Aorta (tissue), 5 donors: ENCODE data around the gene ACSF3. TPM values are rescaled to one million over a fixed set of nuclear protein-coding genes. Genes with fewer than 3 reads are reported as not detected.

ENCODE experiments used
- ATAC-seq: fragments of 200-7000 bp; cut with Tn5 transposase; one replicate; pipeline ENCODE4 v1.9.1; 2022; ENCODE audit warnings: moderate library complexity; ENCODE audit not compliant: low FRiP score
- DNase-seq, 2 donors: peaks; one replicate each; pipeline ENCODE4 v3.0.0-alpha.2; 2020
- H3K27ac ChIP-seq, 2 donors: one replicate each; pipeline ENCODE4 v1.5.1; 2013; ENCODE audit warnings: low read length in 2 of 2, mild to moderate bottlenecking in 2 of 2, moderate library complexity in 2 of 2, control low read depth in 1 of 2, inconsistent platforms in 1 of 2, low read depth in 1 of 2
- H3K27me3 ChIP-seq, 2 donors: one replicate each; pipeline ENCODE4 v1.6.1; 2013; ENCODE audit warnings: control low read depth in 1 of 2, low read length in 1 of 2, mild to moderate bottlenecking in 1 of 2, moderate library complexity in 1 of 2; ENCODE audit not compliant: insufficient read depth in 2 of 2, control insufficient read depth in 1 of 2
- H3K36me3 ChIP-seq, 2 donors: one replicate each; pipeline ENCODE4 v1.6.1; 2013; ENCODE audit warnings: control low read depth in 1 of 2, low read length in 1 of 2, mild to moderate bottlenecking in 1 of 2; ENCODE audit not compliant: insufficient read depth in 2 of 2, control insufficient read depth in 1 of 2
- H3K4me1 ChIP-seq, 2 donors: one replicate each; pipeline ENCODE4 v1.6.1; 2013; ENCODE audit warnings: low read length in 2 of 2, control low read depth in 1 of 2, mild to moderate bottlenecking in 1 of 2, moderate library complexity in 1 of 2; ENCODE audit not compliant: insufficient read depth in 2 of 2, control insufficient read depth in 1 of 2
- H3K4me3 ChIP-seq, 2 donors: one replicate each; pipeline ENCODE4 v1.5.1; 2013; ENCODE audit warnings: low read length in 2 of 2, control low read depth in 1 of 2, mild to moderate bottlenecking in 1 of 2
- H3K9me3 ChIP-seq: one replicate; pipeline ENCODE4 v1.6.1; 2013; ENCODE audit warnings: mild to moderate bottlenecking, low read length; ENCODE audit not compliant: control insufficient read depth
- WGBS, 2 donors: extraction: QIAGEN DNeasy Blood & Tissue Kit; methylation state at CpG; one replicate each; pipeline ENCODE4 v1.1.7; 2013; 5-methylcytosine and 5-hydroxymethylcytosine counted together
- intact Hi-C, 2 donors: fragments of 100-400 bp; cut with DNase I; formaldehyde crosslinking; loops; one replicate each; pipeline versions ENCODE4 v1.14.2 to v1.15.0; 2022
- polyA plus RNA-seq, 2 donors: library from polyadenylated mRNA; stranded (reverse); fragments of 200-250 nt; gene quantifications; one replicate each; pipeline ENCODE4 v1.2.3, GENCODE V29; 2013
- total RNA-seq, 2 donors: library from RNA; stranded (reverse); fragmentation: NEBNext Ultra II Directional; extraction: Animal tissue kit (Norgen Biotek cat#: 25700); gene quantifications; one replicate each; pipeline ENCODE4 v1.2.1, GENCODE V29; 2021
- donor health status: healthy with polysubstance abuse.
- donor health status: Bipolar disorder and iron deficiency.
- donor health status: DM: no; HTN: no; CAD: no.
- donor health status: DM: no; HTN: no; CAD: no.
- donor health status: DM: yes; HTN: yes; CAD: no.

The ACSF3 gene
- total and polyA plus RNA-seq, 4 donors: 19.3 to 48.4 (median 26.6) TPM

GRCh38 chr16:89054261-89054661, 39.4 kb upstream of the ACSF3 start:
- ATAC-seq (no peak), DNase-seq (no peak)
- intact Hi-C loops: no loop called here

GRCh38 chr16:89054714-89055113, 38.9 kb upstream of the ACSF3 start:
- H3K9me3 ChIP-seq: no peaks in the 10 kb centered on the region
- no peaks in the 10 kb centered on the region for H3K4me1 ChIP-seq
- intact Hi-C loops: no loop called here
- 76 to 78% methylated on average over 11 of the region's 11 CpGs for WGBS, 2 donors
- H3K36me3 ChIP-seq: no peaks in the 10 kb centered on the region
- no peak overlapping the region for H3K4me3 ChIP-seq
- ATAC-seq (no peak), DNase-seq (no peak)
- H3K27ac ChIP-seq: no peak overlapping the region
- no peaks in the 10 kb centered on the region for H3K27me3 ChIP-seq

More at GRCh38 chr16:89054261-89054661, 39.4 kb upstream of the ACSF3 start:
- 63 to 69% methylated on average over 14 to 15 of the region's 15 CpGs for WGBS, 2 donors
- Histone ChIP-seq H3K4me1 (no peaks in the 10 kb centered on the region), H3K9me3 (no peaks in the 10 kb centered on the region), H3K27me3 (no peaks in the 10 kb centered on the region), H3K36me3 (no peaks in the 10 kb centered on the region), H3K4me3 (no peak overlapping the region), H3K27ac (no peak overlapping the region)

- H3K36me3 ChIP-seq: no peaks in the 10 kb centered on the region
- ATAC-seq: no peak
- H3K27ac ChIP-seq: no peak overlapping the region
- H3K4me1 ChIP-seq: no peaks in the 10 kb centered on the region
- WGBS, 2 donors: 82 to 85% methylated on average over 13 to 15 of the region's 15 CpGs
- intact Hi-C loops: no loop called here
- no peaks in the 10 kb centered on the region for H3K9me3 ChIP-seq
- DNase-seq: no peak
- no peak overlapping the region for H3K4me3 ChIP-seq
- H3K27me3 ChIP-seq: no peaks in the 10 kb centered on the region
Observed at GRCh38 chr16:89055313-89055712, 38.3 kb upstream of the ACSF3 start.

GRCh38 chr16:89055894-89056555, 37.6 kb upstream of the ACSF3 start:
- Histone ChIP-seq H3K27ac (no peak overlapping the region), H3K4me3 (no peak overlapping the region), H3K27me3 (no peaks in the 10 kb centered on the region), H3K4me1 (no peaks in the 10 kb centered on the region), H3K9me3 (no peaks in the 10 kb centered on the region), H3K36me3 (no peaks in the 10 kb centered on the region)
- DNase-seq: no peak
- intact Hi-C loops: no loop called here
- 86% methylated on average over 25 of the region's 25 CpGs for WGBS, 2 donors
- no peak for ATAC-seq

- 82% methylated on average over 11 of the region's 11 CpGs for whole genome bisulfite sequencing, 2 donors
- Histone ChIP-seq H3K4me1 (no peaks in the 10 kb centered on the region), H3K27ac (no peak overlapping the region), H3K36me3 (no peaks in the 10 kb centered on the region), H3K27me3 (no peaks in the 10 kb centered on the region), H3K4me3 (no peak overlapping the region), H3K9me3 (no peaks in the 10 kb centered on the region)
- intact Hi-C loops: no loop called here
- DNase-seq (no peak), ATAC-seq (no peak)
Observed at GRCh38 chr16:89056592-89056991, 37.1 kb upstream of the ACSF3 start.

- Histone ChIP-seq H3K9me3 (no peaks in the 10 kb centered on the region), H3K27me3 (no peaks in the 10 kb centered on the region), H3K27ac (no peak overlapping the region), H3K4me1 (no peaks in the 10 kb centered on the region), H3K36me3 (no peaks in the 10 kb centered on the region), H3K4me3 (no peak overlapping the region)
- ATAC-seq: no peak
- intact Hi-C loops: no loop called here
- 59 to 62% methylated on average over 9 of the region's 9 CpGs for WGBS, 2 donors
- no peak for DNase-seq
Observed at GRCh38 chr16:89057738-89058137, 35.9 kb upstream of the ACSF3 start.

- 95 to 96% methylated on average over 9 of the region's 9 CpGs for WGBS, 2 donors
- Histone ChIP-seq H3K27me3 (no peaks in the 10 kb centered on the region), H3K4me1 (no peaks in the 10 kb centered on the region), H3K4me3 (no peak overlapping the region), H3K9me3 (no peaks in the 10 kb centered on the region), H3K27ac (no peak overlapping the region), H3K36me3 (no peaks in the 10 kb centered on the region)
- intact Hi-C loops: no loop called here
- DNase-seq (no peak), ATAC-seq (no peak)
Observed at GRCh38 chr16:89058812-89059211, 34.8 kb upstream of the ACSF3 start.

- no peaks in the 10 kb centered on the region for H3K9me3 ChIP-seq
- H3K4me3 ChIP-seq: no peak overlapping the region
- H3K36me3 ChIP-seq: no peaks in the 10 kb centered on the region
- intact Hi-C loops: no loop called here
- no peak for ATAC-seq
- no peak overlapping the region for H3K27ac ChIP-seq
- H3K4me1 ChIP-seq: no peaks in the 10 kb centered on the region
- no peaks in the 10 kb centered on the region for H3K27me3 ChIP-seq
- 56 to 59% methylated on average over 12 of the region's 12 CpGs for WGBS, 2 donors
- no peak for DNase-seq
Observed at GRCh38 chr16:89060207-89060794, 33.4 kb upstream of the ACSF3 start.

GRCh38 chr16:89061086-89061485, 32.6 kb upstream of the ACSF3 start:
- Histone ChIP-seq H3K9me3 (no peaks in the 10 kb centered on the region), H3K4me3 (no peak overlapping the region), H3K27me3 (no peaks in the 10 kb centered on the region), H3K27ac (no peak overlapping the region), H3K36me3 (no peaks in the 10 kb centered on the region), H3K4me1 (no peaks in the 10 kb centered on the region)
- no peak for DNase-seq
- ATAC-seq: no peak
- 74% methylated on average over 21 of the region's 21 CpGs for WGBS, 2 donors
- intact Hi-C loops: no loop called here
